ENCODE measurements around the gene GDPD2.
"Not testable (repeated sequence)": the region's sequence is repeated elsewhere in the genome, so short reads cannot be mapped to it uniquely, and the experiment has no call there.

The GDPD2 gene, protein sequence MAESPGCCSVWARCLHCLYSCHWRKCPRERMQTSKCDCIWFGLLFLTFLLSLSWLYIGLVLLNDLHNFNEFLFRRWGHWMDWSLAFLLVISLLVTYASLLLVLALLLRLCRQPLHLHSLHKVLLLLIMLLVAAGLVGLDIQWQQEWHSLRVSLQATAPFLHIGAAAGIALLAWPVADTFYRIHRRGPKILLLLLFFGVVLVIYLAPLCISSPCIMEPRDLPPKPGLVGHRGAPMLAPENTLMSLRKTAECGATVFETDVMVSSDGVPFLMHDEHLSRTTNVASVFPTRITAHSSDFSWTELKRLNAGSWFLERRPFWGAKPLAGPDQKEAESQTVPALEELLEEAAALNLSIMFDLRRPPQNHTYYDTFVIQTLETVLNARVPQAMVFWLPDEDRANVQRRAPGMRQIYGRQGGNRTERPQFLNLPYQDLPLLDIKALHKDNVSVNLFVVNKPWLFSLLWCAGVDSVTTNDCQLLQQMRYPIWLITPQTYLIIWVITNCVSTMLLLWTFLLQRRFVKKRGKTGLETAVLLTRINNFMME
- 0 reads per million in 3 donors for total RNA-seq

GRCh38 chrX:70422851-70423341, at the start of gene GDPD2:
Gene GDPD2, plus strand, starts transcription at chrX:70423314. Its CDS starts 1,671 bp downstream, at chrX:70424985.
- H3K27ac ChIP-seq (ENCODE audit: insufficient read depth, low read length, poor library complexity, severe bottlenecking) = no peak within 1 kb of the TSS
- no peaks in the 10 kb centered on the region for H3K36me3 ChIP-seq (ENCODE audit: control insufficient read depth, insufficient read depth, low read length)
- no peaks in the 10 kb centered on the region for H3K27me3 ChIP-seq (replicated peaks; ENCODE audit: control insufficient read depth, insufficient read depth, low read length, poor library complexity, severe bottlenecking)
- H3K9me3 ChIP-seq (ENCODE audit: control insufficient read depth, low read length) = no peaks in the 10 kb centered on the region
- no peak for DNase-seq
- no peaks in the 10 kb centered on the region for H3K4me1 ChIP-seq (ENCODE audit: control insufficient read depth, insufficient read depth, low read length, poor library complexity, severe bottlenecking)
- H3K4me3 ChIP-seq (ENCODE audit: insufficient read depth, low read depth, low read length, poor library complexity, severe bottlenecking) = no peak within 1 kb of the TSS

DNA sequence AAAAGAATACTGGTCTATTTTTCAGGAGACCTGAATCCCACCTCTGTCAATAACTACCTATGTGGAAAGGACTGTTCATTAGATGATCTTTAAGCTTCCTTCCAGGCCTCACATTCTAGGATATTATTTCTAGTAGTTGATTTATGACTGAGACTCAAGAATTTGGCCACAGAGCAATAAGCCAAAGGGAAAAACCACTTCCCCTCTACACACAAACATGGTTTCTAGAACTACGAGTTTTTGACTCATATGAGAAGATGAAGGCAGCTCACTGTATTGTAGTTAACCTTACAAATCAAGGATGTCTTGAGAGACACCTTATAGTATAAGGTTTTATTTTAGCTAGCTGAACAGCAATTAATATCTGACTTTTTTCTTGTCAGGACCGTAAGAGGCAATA, 36.9 kb upstream of the GDPD2 start:
- Histone ChIP-seq H3K27me3 (replicated peaks; ENCODE audit: control insufficient read depth, insufficient read depth, low read length, poor library complexity, severe bottlenecking) (no peaks in the 10 kb centered on the region), H3K27ac (ENCODE audit: insufficient read depth, low read length, poor library complexity, severe bottlenecking) (no peak overlapping the region), H3K36me3 (ENCODE audit: control insufficient read depth, insufficient read depth, low read length) (no peaks in the 10 kb centered on the region), H3K9me3 (ENCODE audit: control insufficient read depth, low read length) (no peaks in the 10 kb centered on the region), H3K4me3 (ENCODE audit: insufficient read depth, low read depth, low read length, poor library complexity, severe bottlenecking) (no peak overlapping the region), H3K4me1 (ENCODE audit: control insufficient read depth, insufficient read depth, low read length, poor library complexity, severe bottlenecking) (no peaks in the 10 kb centered on the region)
- no peak for DNase-seq

DNA sequence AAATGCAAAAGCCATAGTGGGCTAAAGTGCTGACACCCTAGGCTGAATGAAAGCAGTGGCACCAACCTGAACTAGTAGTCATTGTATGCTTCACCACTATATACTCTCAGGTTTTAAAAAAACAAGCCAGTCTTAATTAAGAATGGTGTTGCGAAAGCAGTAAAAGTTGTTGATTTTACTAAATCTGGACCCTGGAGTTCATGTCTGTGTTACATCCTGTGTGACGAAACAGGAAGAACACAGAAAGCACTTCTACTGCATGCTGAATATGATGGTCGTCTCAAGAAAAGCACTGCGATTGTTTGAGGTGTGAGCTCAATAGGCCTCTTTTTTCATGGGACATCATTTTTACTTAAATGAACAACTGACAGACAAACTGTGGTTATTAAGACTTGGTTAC, 24.2 kb upstream of the GDPD2 start:
- Histone ChIP-seq H3K4me3 (ENCODE audit: insufficient read depth, low read depth, low read length, poor library complexity, severe bottlenecking) (peak overlapping the region; percentile 10), H3K4me1 (ENCODE audit: control insufficient read depth, insufficient read depth, low read length, poor library complexity, severe bottlenecking) (no peaks in the 10 kb centered on the region), H3K36me3 (ENCODE audit: control insufficient read depth, insufficient read depth, low read length) (no peaks in the 10 kb centered on the region), H3K27ac (ENCODE audit: insufficient read depth, low read length, poor library complexity, severe bottlenecking) (no peak overlapping the region), H3K27me3 (replicated peaks; ENCODE audit: control insufficient read depth, insufficient read depth, low read length, poor library complexity, severe bottlenecking) (no peaks in the 10 kb centered on the region), H3K9me3 (ENCODE audit: control insufficient read depth, low read length) (no peaks in the 10 kb centered on the region)
- DNase-seq = no peak

- not testable (repeated sequence) for H3K4me1 ChIP-seq (ENCODE audit: control insufficient read depth, insufficient read depth, low read length, poor library complexity, severe bottlenecking); H3K4me3 ChIP-seq (ENCODE audit: insufficient read depth, low read depth, low read length, poor library complexity, severe bottlenecking); H3K27ac ChIP-seq (ENCODE audit: insufficient read depth, low read length, poor library complexity, severe bottlenecking); H3K27me3 ChIP-seq (replicated peaks; ENCODE audit: control insufficient read depth, insufficient read depth, low read length, poor library complexity, severe bottlenecking); H3K36me3 ChIP-seq (ENCODE audit: control insufficient read depth, insufficient read depth, low read length); H3K9me3 ChIP-seq (ENCODE audit: control insufficient read depth, low read length); DNase-seq
Observed at GRCh38 chrX:70400181-70400580, 22.9 kb upstream of the GDPD2 start.

DNA sequence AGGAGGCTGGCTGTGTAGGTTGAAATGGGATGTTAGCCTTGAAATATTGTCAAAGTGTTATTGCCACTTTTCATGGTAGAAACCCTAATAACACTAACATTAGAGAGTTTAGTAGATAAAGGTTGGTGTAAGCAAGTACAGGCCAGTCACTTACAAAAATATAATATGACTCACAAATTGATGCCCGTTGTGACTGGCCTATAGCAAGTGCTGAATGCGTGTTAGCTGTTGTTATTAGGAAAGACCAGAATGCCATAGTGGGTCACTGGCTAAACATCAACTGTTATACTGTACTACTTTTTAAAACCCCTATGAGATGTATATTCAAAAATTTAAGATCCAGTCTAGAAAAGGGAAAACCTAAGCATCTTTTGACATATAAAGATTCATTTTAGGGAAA, 20.4 kb upstream of the GDPD2 start:
- no peaks in the 10 kb centered on the region for H3K27me3 ChIP-seq (replicated peaks; ENCODE audit: control insufficient read depth, insufficient read depth, low read length, poor library complexity, severe bottlenecking)
- no peaks in the 10 kb centered on the region for H3K4me1 ChIP-seq (ENCODE audit: control insufficient read depth, insufficient read depth, low read length, poor library complexity, severe bottlenecking)
- no peak overlapping the region for H3K27ac ChIP-seq (ENCODE audit: insufficient read depth, low read length, poor library complexity, severe bottlenecking)
- no peak overlapping the region for H3K4me3 ChIP-seq (ENCODE audit: insufficient read depth, low read depth, low read length, poor library complexity, severe bottlenecking)
- DNase-seq = no peak
- H3K9me3 ChIP-seq (ENCODE audit: control insufficient read depth, low read length) = no peaks in the 10 kb centered on the region
- no peaks in the 10 kb centered on the region for H3K36me3 ChIP-seq (ENCODE audit: control insufficient read depth, insufficient read depth, low read length)

GRCh38 chrX:70405003-70405402, 18.1 kb upstream of the GDPD2 start:
- H3K4me3 ChIP-seq (ENCODE audit: insufficient read depth, low read depth, low read length, poor library complexity, severe bottlenecking) = no peak overlapping the region
- H3K27ac ChIP-seq (ENCODE audit: insufficient read depth, low read length, poor library complexity, severe bottlenecking) = no peak overlapping the region
- DNase-seq = no peak
- H3K9me3 ChIP-seq (ENCODE audit: control insufficient read depth, low read length) = no peaks in the 10 kb centered on the region
- no peaks in the 10 kb centered on the region for H3K27me3 ChIP-seq (replicated peaks; ENCODE audit: control insufficient read depth, insufficient read depth, low read length, poor library complexity, severe bottlenecking)
- H3K4me1 ChIP-seq (ENCODE audit: control insufficient read depth, insufficient read depth, low read length, poor library complexity, severe bottlenecking) = no peaks in the 10 kb centered on the region
- no peaks in the 10 kb centered on the region for H3K36me3 ChIP-seq (ENCODE audit: control insufficient read depth, insufficient read depth, low read length)

DNA sequence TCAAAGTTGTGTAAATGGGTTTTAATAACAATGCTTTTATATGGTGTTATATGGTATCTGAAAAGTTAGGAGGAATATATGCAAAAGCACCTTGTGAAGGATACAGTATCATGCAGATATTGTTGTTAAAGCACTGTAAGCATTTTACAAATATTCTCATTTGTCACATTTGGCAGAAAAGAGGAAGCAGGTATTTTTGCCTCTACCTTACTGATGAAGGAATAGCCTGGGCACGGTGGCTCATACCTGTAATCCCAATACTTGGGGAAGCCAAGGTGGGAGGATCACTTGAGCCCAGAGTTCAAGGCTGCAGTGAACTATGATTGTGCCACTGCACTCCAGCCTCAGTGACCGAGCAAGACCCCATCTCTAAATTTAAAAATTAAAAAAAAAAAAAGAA, 12.2 kb upstream of the GDPD2 start:
- no peak overlapping the region for H3K27ac ChIP-seq (ENCODE audit: insufficient read depth, low read length, poor library complexity, severe bottlenecking)
- H3K27me3 ChIP-seq (replicated peaks; ENCODE audit: control insufficient read depth, insufficient read depth, low read length, poor library complexity, severe bottlenecking) = no peaks in the 10 kb centered on the region
- no peaks in the 10 kb centered on the region for H3K4me1 ChIP-seq (ENCODE audit: control insufficient read depth, insufficient read depth, low read length, poor library complexity, severe bottlenecking)
- H3K4me3 ChIP-seq (ENCODE audit: insufficient read depth, low read depth, low read length, poor library complexity, severe bottlenecking) = no peak overlapping the region
- no peak for DNase-seq
- no peaks in the 10 kb centered on the region for H3K9me3 ChIP-seq (ENCODE audit: control insufficient read depth, low read length)
- H3K36me3 ChIP-seq (ENCODE audit: control insufficient read depth, insufficient read depth, low read length) = no peaks in the 10 kb centered on the region

GRCh38 chrX:70411475-70411874, 11.6 kb upstream of the GDPD2 start:
- Histone ChIP-seq H3K27ac (ENCODE audit: insufficient read depth, low read length, poor library complexity, severe bottlenecking) (no peak overlapping the region), H3K36me3 (ENCODE audit: control insufficient read depth, insufficient read depth, low read length) (no peaks in the 10 kb centered on the region), H3K9me3 (ENCODE audit: control insufficient read depth, low read length) (no peaks in the 10 kb centered on the region), H3K27me3 (replicated peaks; ENCODE audit: control insufficient read depth, insufficient read depth, low read length, poor library complexity, severe bottlenecking) (no peaks in the 10 kb centered on the region), H3K4me1 (ENCODE audit: control insufficient read depth, insufficient read depth, low read length, poor library complexity, severe bottlenecking) (no peaks in the 10 kb centered on the region), H3K4me3 (ENCODE audit: insufficient read depth, low read depth, low read length, poor library complexity, severe bottlenecking) (no peak overlapping the region)
- DNase-seq = no peak

DNA sequence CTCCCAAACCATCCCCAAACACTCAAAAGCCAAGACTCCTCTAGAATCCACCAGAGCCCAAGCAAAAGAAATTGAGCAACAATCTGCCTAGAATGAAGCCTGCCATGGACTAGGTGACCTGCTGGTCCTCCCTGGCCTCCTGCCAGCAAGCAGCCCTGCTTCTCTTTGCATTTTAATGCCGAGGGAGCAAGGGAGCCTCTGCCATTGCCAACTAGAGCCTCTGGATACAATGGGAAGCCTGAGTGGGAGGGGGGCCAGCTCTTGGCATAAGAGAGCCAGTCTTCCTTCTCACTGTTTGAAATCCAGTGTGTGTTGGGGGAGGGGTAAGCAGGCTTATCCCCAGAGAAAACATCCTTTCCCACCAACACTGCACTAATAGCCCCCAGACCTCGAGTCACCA, 1.5 kb upstream of the GDPD2 start:
- Histone ChIP-seq H3K4me1 (ENCODE audit: control insufficient read depth, insufficient read depth, low read length, poor library complexity, severe bottlenecking) (no peaks in the 10 kb centered on the region), H3K27ac (ENCODE audit: insufficient read depth, low read length, poor library complexity, severe bottlenecking) (no peak overlapping the region), H3K36me3 (ENCODE audit: control insufficient read depth, insufficient read depth, low read length) (no peaks in the 10 kb centered on the region), H3K9me3 (ENCODE audit: control insufficient read depth, low read length) (no peaks in the 10 kb centered on the region), H3K4me3 (ENCODE audit: insufficient read depth, low read depth, low read length, poor library complexity, severe bottlenecking) (no peak overlapping the region), H3K27me3 (replicated peaks; ENCODE audit: control insufficient read depth, insufficient read depth, low read length, poor library complexity, severe bottlenecking) (no peaks in the 10 kb centered on the region)
- DNase-seq = no peak

- Histone ChIP-seq H3K9me3 (ENCODE audit: control insufficient read depth, low read length) (no peaks in the 10 kb centered on the region), H3K27me3 (replicated peaks; ENCODE audit: control insufficient read depth, insufficient read depth, low read length, poor library complexity, severe bottlenecking) (no peaks in the 10 kb centered on the region), H3K36me3 (ENCODE audit: control insufficient read depth, insufficient read depth, low read length) (no peaks in the 10 kb centered on the region), H3K4me3 (ENCODE audit: insufficient read depth, low read depth, low read length, poor library complexity, severe bottlenecking) (no peak overlapping the region), H3K27ac (ENCODE audit: insufficient read depth, low read length, poor library complexity, severe bottlenecking) (no peak overlapping the region), H3K4me1 (ENCODE audit: control insufficient read depth, insufficient read depth, low read length, poor library complexity, severe bottlenecking) (no peaks in the 10 kb centered on the region)
- DNase-seq = no peak
Observed at GRCh38 chrX:70423936-70424675, 992 bp downstream of the GDPD2 start.

Data from effector memory CD4-positive, alpha-beta T cell (primary cell).